Gastrocnemius medialis (tissue), 4 donors: Measurements from ENCODE around the gene PDCD1LG2.

ENCODE experiments used
- POLR2A ChIP-seq, 2 donors: fragments of 450-650 bp; IDR thresholded peaks; one replicate each; pipeline ENCODE4 v1.6.1; 2017; ENCODE audit warnings: antibody characterized with exemption in 2 of 2, mild to moderate bottlenecking in 2 of 2, moderate library complexity in 2 of 2
- TF ChIP-seq, protein P1 (sequence below), 5 experiments: fragments of 450-650 bp in 3 of 5; fragments of 200-600 bp in 2 of 5; sonication (generic) in 2 of 5; IDR thresholded peaks in 4 of 5; conservative IDR thresholded peaks in 1 of 5; 1 replicate in 4 of 5; 2 replicates in 1 of 5; pipeline ENCODE4 v1.5.1; 2016 to 2019; ENCODE audit warnings: antibody characterized with exemption in 5 of 5, mild to moderate bottlenecking in 3 of 5, moderate library complexity in 3 of 5

DNA sequence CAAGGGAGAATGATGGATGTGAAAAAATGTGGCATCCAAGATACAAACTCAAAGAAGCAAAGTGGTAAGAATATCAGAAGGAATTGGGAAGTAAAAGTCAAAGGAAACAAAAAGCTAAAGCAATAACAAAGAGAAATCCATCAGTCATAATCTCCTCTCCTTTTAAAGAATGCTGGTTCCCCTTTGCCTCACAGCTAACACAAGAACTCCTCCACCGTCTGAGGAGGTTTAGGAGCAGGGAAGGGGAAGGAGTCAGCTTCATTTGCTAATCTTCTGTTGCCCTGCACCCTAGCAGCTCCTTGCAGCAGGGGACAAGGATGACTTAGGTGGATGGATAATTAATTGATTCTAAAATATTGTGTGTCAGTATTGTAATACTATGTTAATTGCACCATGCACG, 43.6 kb upstream of the PDCD1LG2 start:
- TF ChIP-seq, protein P1, sequence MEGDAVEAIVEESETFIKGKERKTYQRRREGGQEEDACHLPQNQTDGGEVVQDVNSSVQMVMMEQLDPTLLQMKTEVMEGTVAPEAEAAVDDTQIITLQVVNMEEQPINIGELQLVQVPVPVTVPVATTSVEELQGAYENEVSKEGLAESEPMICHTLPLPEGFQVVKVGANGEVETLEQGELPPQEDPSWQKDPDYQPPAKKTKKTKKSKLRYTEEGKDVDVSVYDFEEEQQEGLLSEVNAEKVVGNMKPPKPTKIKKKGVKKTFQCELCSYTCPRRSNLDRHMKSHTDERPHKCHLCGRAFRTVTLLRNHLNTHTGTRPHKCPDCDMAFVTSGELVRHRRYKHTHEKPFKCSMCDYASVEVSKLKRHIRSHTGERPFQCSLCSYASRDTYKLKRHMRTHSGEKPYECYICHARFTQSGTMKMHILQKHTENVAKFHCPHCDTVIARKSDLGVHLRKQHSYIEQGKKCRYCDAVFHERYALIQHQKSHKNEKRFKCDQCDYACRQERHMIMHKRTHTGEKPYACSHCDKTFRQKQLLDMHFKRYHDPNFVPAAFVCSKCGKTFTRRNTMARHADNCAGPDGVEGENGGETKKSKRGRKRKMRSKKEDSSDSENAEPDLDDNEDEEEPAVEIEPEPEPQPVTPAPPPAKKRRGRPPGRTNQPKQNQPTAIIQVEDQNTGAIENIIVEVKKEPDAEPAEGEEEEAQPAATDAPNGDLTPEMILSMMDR (IDR thresholded peaks at IDR 0.05 in 4 of 5, conservative IDR thresholded peaks at IDR 0.05 in 1 of 5) = no peak
- TF ChIP-seq POLR2A (IDR thresholded peaks at IDR 0.05) = no peak
